Panc1 (cell line): ENCODE results near the gene MTR. TPM values are rescaled to one million over a fixed set of nuclear protein-coding genes. Genes with fewer than 3 reads are reported as not detected.

Source experiments
- ATAC-seq: fragments of 200-7000 bp; cut with Tn5 transposase; 2 replicates; pipeline ENCODE4 v1.9.1; 2020; ENCODE audit warnings: mild to moderate bottlenecking, moderate library complexity
- Bru-seq: library from RNA; stranded (reverse); fragments of 400-500 nt; gene quantifications from one replicate; lab custom pipeline; 2021; lab: Mats Ljungman, UMichigan
- BruChase-seq, 2 experiments: library from RNA; stranded (reverse); fragments of 400-500 nt; gene quantifications; one replicate each; lab custom pipeline; 2021; lab: Mats Ljungman, UMichigan
- BruUV-seq: library from RNA; stranded (reverse); fragments of 400-500 nt; replicated peaks from 2 replicates; lab custom pipeline; 2021; lab: Mats Ljungman, UMichigan
- CTCF ChIA-PET: fragments of 300-600 bp; sonication (Branson Sonifier 250); formaldehyde crosslinking; loops from one replicate; lab custom pipeline; 2022; ENCODE audit warnings: antibody characterized with exemption; lab: Charles Lee
- POLR2A ChIA-PET: fragments of 300-600 bp; sonication (Branson Sonifier 250); formaldehyde crosslinking; loops from one replicate; lab custom pipeline; 2022; ENCODE audit warnings: antibody characterized with exemption; lab: Charles Lee
- DNase-seq: peaks from one replicate; pipeline ENCODE4 v3.0.0-alpha.2; 2010; ENCODE audit warnings: low read depth, low spot score
- H3K27ac ChIP-seq: 2 replicates; pipeline ENCODE4 v1.5.1; 2011; ENCODE audit warnings: mild to moderate bottlenecking, low read length, inconsistent platforms
- H3K27me3 ChIP-seq: fragments of 200-500 bp; sonication (Bioruptor generic); 2 replicates; pipeline ENCODE4 v1.6.0; 2014; ENCODE audit warnings: low read length, inconsistent platforms; ENCODE audit not compliant: control insufficient read depth, insufficient read depth
- H3K36me3 ChIP-seq: fragments of 200-500 bp; sonication (Bioruptor generic); 2 replicates; pipeline ENCODE4 v1.5.1; 2014; ENCODE audit warnings: inconsistent platforms, mild to moderate bottlenecking, low read length, moderate library complexity; ENCODE audit not compliant: control insufficient read depth, insufficient read depth
- H3K4me1 ChIP-seq: 2 replicates; pipeline ENCODE4 v1.5.1; 2011; ENCODE audit warnings: inconsistent platforms, mild to moderate bottlenecking, low read length, moderate library complexity; ENCODE audit not compliant: control insufficient read depth, insufficient read depth
- H3K4me3 ChIP-seq, 2 experiments: 2 replicates each; pipeline ENCODE4 v1.5.1; 2011 to 2012; ENCODE audit warnings: low read depth in 2 of 2, low read length in 2 of 2, mild to moderate bottlenecking in 2 of 2, inconsistent platforms in 1 of 2, moderate library complexity in 1 of 2
- H3K9me3 ChIP-seq: fragments of 200-500 bp; sonication (Bioruptor generic); 2 replicates; pipeline ENCODE4 v1.5.1; 2014; ENCODE audit warnings: low read depth, mild to moderate bottlenecking, inconsistent platforms, low read length, moderate library complexity; ENCODE audit not compliant: control insufficient read depth, insufficient read depth
- CTCF ChIP-seq: fragments of 450-650 bp; IDR thresholded peaks from 2 replicates; pipeline ENCODE4 v1.5.1; 2017; ENCODE audit warnings: mild to moderate bottlenecking
- POLR2AphosphoS5 ChIP-seq: IDR thresholded peaks from 2 replicates; pipeline ENCODE4 v1.6.1; 2012; ENCODE audit warnings: mild to moderate bottlenecking, low read depth, low read length, moderate library complexity
- SIN3A ChIP-seq: IDR thresholded peaks from 2 replicates; pipeline ENCODE4 v1.6.1; 2012; ENCODE audit warnings: low read depth, mild to moderate bottlenecking, low read length, moderate library complexity, borderline replicate concordance; ENCODE audit not compliant: insufficient read depth
- TCF7L2 ChIP-seq: IDR thresholded peaks from 2 replicates; pipeline ENCODE4 v1.6.1; 2011; ENCODE audit warnings: mild to moderate bottlenecking, low read depth, low read length, inconsistent platforms
- in situ Hi-C: cut with HindIII; loops from 2 replicates; pipeline ENCODE4 v1.10.0; 2016; ENCODE audit warnings: low sequenced_read_pairs, low pct_unique_long_range_greater_than_20kb
- intact Hi-C: fragments of 100-400 bp; cut with micrococcal nuclease; formaldehyde crosslinking; loops from one replicate; pipeline ENCODE4 v1.10.0; 2022; ENCODE audit not compliant: unreplicated experiment
- long read RNA-seq: library from polyadenylated mRNA; unstranded; transcript quantifications from one replicate; pipeline ENCODE4 v2.0.0, GENCODE V29; 2021; ENCODE audit not compliant: unreplicated experiment
- polyA plus RNA-seq: library from polyadenylated mRNA; unstranded; fragments of >200 nt; gene quantifications from one replicate; pipeline ENCODE4 v1.2.1, GENCODE V29; 2012; ENCODE audit warnings: missing spikeins; ENCODE audit not compliant: insufficient read length
- total RNA-seq: library from RNA; stranded (reverse); gene quantifications from one replicate; pipeline ENCODE4 v1.2.1, GENCODE V29; 2021; ENCODE audit not compliant: unreplicated experiment
- TF ChIP-seq, protein P1 (sequence below), 2 experiments: IDR thresholded peaks; 2 replicates each; pipeline ENCODE4 v1.6.1; 2011 to 2012; ENCODE audit warnings: low read depth in 2 of 2, control low read depth in 1 of 2, low read length in 1 of 2, mild to moderate bottlenecking in 1 of 2, moderate library complexity in 1 of 2; ENCODE audit not compliant: insufficient read depth in 1 of 2

MTR gene
- total RNA-seq = 33.7 TPM
- polyA plus RNA-seq = 8.0 TPM
- Bru-seq, nascent RNA = percentile 82 among the genes with signal in this experiment
- percentile 84 among the genes with signal in this experiment for BruChase-seq, experiment 1, labeled RNA remaining after a 2-hour chase
- percentile 83 among the genes with signal in this experiment for BruChase-seq, experiment 2, labeled RNA remaining after a 6-hour chase
- long read RNA-seq, full-length matches to known transcripts = 5 of 36 reads
- long read RNA-seq, partial matches to known transcripts = 10 of 36 reads
- long read RNA-seq, other reads (novel, unspliced or antisense) = 21 of 36 reads

DNA sequence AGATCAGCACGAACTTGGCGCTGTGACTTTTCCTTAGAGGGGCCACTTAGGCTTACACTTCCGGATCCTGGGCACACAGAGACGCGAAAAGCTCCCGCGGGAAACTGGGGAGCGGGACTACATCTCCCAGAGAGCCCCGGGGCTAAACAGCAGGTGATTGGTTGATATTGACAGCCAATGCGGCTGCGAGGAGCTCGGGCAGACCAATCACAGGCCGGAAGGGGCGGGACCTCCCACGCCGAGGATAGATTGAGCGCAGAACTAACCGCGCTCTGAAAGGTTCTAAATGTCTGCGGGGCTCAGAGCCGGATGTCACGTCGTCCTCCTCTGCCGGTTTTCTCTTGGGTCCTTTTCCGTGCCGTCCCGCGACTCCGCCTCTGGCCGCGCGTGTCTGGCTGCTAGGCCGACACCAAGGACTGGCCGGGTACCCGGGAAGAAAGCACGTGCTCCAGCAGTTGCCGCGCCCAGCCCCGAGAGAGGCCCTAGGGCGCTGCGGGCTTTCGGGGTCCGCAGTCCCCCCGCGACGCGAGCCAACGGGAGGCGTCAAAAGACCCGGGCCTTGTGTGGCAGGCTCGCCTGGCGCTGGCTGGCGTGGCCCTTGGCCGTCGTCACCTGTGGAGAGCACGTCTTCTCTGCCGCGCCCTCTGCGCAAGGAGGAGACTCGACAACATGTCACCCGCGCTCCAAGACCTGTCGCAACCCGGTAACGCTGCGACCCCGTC, at the start of gene MTR:
TSS of gene MTR (plus strand) at position 258 of the 722 bp plus-strand sequence. CDS start at position 670, 412 bp downstream.
- TF ChIP-seq POLR2AphosphoS5 (peak; percentile 82; the same call in 1 of the 2 replicates), CTCF (no peak), TCF7L2 (no peak), SIN3A (peak; percentile 86)
- TF ChIP-seq, protein P1, sequence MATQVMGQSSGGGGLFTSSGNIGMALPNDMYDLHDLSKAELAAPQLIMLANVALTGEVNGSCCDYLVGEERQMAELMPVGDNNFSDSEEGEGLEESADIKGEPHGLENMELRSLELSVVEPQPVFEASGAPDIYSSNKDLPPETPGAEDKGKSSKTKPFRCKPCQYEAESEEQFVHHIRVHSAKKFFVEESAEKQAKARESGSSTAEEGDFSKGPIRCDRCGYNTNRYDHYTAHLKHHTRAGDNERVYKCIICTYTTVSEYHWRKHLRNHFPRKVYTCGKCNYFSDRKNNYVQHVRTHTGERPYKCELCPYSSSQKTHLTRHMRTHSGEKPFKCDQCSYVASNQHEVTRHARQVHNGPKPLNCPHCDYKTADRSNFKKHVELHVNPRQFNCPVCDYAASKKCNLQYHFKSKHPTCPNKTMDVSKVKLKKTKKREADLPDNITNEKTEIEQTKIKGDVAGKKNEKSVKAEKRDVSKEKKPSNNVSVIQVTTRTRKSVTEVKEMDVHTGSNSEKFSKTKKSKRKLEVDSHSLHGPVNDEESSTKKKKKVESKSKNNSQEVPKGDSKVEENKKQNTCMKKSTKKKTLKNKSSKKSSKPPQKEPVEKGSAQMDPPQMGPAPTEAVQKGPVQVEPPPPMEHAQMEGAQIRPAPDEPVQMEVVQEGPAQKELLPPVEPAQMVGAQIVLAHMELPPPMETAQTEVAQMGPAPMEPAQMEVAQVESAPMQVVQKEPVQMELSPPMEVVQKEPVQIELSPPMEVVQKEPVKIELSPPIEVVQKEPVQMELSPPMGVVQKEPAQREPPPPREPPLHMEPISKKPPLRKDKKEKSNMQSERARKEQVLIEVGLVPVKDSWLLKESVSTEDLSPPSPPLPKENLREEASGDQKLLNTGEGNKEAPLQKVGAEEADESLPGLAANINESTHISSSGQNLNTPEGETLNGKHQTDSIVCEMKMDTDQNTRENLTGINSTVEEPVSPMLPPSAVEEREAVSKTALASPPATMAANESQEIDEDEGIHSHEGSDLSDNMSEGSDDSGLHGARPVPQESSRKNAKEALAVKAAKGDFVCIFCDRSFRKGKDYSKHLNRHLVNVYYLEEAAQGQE (IDR thresholded peaks at IDR 0.05; ENCODE audit: insufficient read depth in 1 of 2, low read depth in 2 of 2, low read length in 1 of 2) = no peak; a peak in 1 of 4 replicates
- H3K4me3 ChIP-seq = peak within 1 kb of the TSS; percentile 77 to 89
- H3K36me3 ChIP-seq = peaks cover 2% of the 10 kb centered on the region; the same call in 1 of the 2 replicates
- peak; percentile 99 for ATAC-seq
- H3K9me3 ChIP-seq = no peaks in the 10 kb centered on the region
- ChIA-PET POLR2A (interaction anchor here (1.0 kb wide), 1 partner anchor 26 kb away, joined by 3 read pairs; no protein-coding TSS in a partner anchor), CTCF (no interaction called here)
- no peaks in the 10 kb centered on the region; the same call in 1 of the 2 replicates for H3K27me3 ChIP-seq
- in situ Hi-C loops (no loop called here), intact Hi-C loops (no loop called here)
- DNase-seq = peak; percentile 90
- BruUV-seq = no TSS peak
- peaks cover 9% of the 10 kb centered on the region; the same call in 1 of the 2 replicates for H3K4me1 ChIP-seq
- H3K27ac ChIP-seq = peak within 1 kb of the TSS; percentile 88

DNA sequence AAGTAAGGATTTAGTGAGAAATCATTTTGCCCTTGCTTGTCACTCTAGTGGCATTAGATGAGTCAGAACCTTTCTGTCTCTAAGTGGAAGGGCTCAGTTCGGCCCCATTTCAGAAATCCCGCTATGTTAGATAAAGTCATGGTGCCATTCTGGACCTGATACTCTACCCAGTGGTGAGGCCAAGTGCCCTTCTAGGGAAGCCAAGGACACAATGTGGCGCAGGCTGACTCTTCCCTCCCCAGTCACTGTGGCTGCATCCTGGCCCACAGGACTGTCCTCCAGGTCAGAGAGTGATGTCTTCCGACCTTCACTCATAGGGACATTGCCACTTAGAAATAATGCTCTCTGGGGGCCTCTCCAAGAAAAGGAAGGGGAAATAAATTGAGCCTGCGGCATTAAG, 48.3 kb upstream of the MTR start:
- Histone ChIP-seq H3K27ac (no peak overlapping the region), H3K27me3 (no peaks in the 10 kb centered on the region; the same call in 1 of the 2 replicates), H3K9me3 (no peaks in the 10 kb centered on the region), H3K4me3 (no peak overlapping the region), H3K4me1 (no peaks in the 10 kb centered on the region), H3K36me3 (no peaks in the 10 kb centered on the region)
- TF ChIP-seq CTCF (no peak), POLR2AphosphoS5 (no peak), TCF7L2 (no peak), SIN3A (no peak)
- TF ChIP-seq, protein P1 (IDR thresholded peaks at IDR 0.05; ENCODE audit: insufficient read depth in 1 of 2, low read depth in 2 of 2, low read length in 1 of 2) = no peak
- no TSS peak for BruUV-seq
- in situ Hi-C loops = no loop called here
- ChIA-PET CTCF (no interaction called here), POLR2A (no interaction called here)
- ATAC-seq (no peak), DNase-seq (no peak)
- intact Hi-C loops = loop anchor here (10.0 kb wide), 2 partner anchors 132 to 642 kb away; no protein-coding TSS in a partner anchor
